Mucosa of descending colon (tissue), 3 donors: ENCODE data around the gene RAB11FIP4. TPM values are rescaled to one million over a fixed set of nuclear protein-coding genes. Genes with fewer than 3 reads are reported as not detected.

Experiments
- ATAC-seq: fragments of 200-7000 bp; cut with Tn5 transposase; one replicate; pipeline ENCODE4 v1.9.1; 2020; ENCODE audit warnings: mild to moderate bottlenecking, moderate library complexity
- DNase-seq, 3 donors: peaks; one replicate each; pipeline ENCODE4 v3.0.0-alpha.2; 2020
- H3K36me3 ChIP-seq: fragments of 200-600 bp; one replicate; pipeline ENCODE4 v1.8.0; 2021; ENCODE audit warnings: low read depth, mild to moderate bottlenecking
- H3K4me1 ChIP-seq: fragments of 200-600 bp; one replicate; pipeline ENCODE4 v1.8.0; 2021; ENCODE audit warnings: low read depth, mild to moderate bottlenecking
- H3K4me3 ChIP-seq: fragments of 200-600 bp; one replicate; pipeline ENCODE4 v1.8.0; 2021; ENCODE audit warnings: mild to moderate bottlenecking
- H3K9me3 ChIP-seq: fragments of 200-600 bp; one replicate; pipeline ENCODE4 v1.8.0; 2021; ENCODE audit warnings: mild to moderate bottlenecking
- intact Hi-C, 2 donors: fragments of 100-400 bp; cut with DNase I in 1 of 2; cut with micrococcal nuclease in 1 of 2; formaldehyde crosslinking; loops; one replicate each; pipeline versions ENCODE4 v1.11.0 to v1.11.1; 2022; cut with DNase I, micrococcal nuclease
- total RNA-seq, 3 donors: library from RNA; stranded (reverse); fragmentation: NEBNext Ultra II Directional in 2 of 3; extraction: Animal tissue kit (Norgen Biotek cat#: 25700) in 2 of 3; gene quantifications; one replicate each; pipeline versions ENCODE4 v1.2.1 to v1.2.4, GENCODE V29; 2021 to 2023
- TF ChIP-seq, protein P1 (sequence below): fragments of 200-600 bp; IDR thresholded peaks from one replicate; pipeline ENCODE4 v1.8.0; 2022; ENCODE audit warnings: antibody characterized with exemption, mild to moderate bottlenecking
- donor health status: DM: no; HTN: no; CAD: no; lungs with moderate emphysema.
- donor health status: DM: no; HTN: no; CAD: no.
- donor health status: DM: no; HTN: yes; CAD: no.

RAB11FIP4 gene
- total RNA-seq, 3 donors from 2014 or later, result 24.5 to 49.9 (median 40.7) TPM

GRCh38 chr17:31565652-31566051, 174.2 kb downstream of the RAB11FIP4 start:
- H3K36me3 ChIP-seq, result no peaks in the 10 kb centered on the region
- H3K4me1 ChIP-seq, result peaks cover 17% of the 10 kb centered on the region
- H3K9me3 ChIP-seq, result no peaks in the 10 kb centered on the region
- ATAC-seq (no peak), DNase-seq (no peak)
- no peak overlapping the region for H3K4me3 ChIP-seq
- TF ChIP-seq, protein P1, sequence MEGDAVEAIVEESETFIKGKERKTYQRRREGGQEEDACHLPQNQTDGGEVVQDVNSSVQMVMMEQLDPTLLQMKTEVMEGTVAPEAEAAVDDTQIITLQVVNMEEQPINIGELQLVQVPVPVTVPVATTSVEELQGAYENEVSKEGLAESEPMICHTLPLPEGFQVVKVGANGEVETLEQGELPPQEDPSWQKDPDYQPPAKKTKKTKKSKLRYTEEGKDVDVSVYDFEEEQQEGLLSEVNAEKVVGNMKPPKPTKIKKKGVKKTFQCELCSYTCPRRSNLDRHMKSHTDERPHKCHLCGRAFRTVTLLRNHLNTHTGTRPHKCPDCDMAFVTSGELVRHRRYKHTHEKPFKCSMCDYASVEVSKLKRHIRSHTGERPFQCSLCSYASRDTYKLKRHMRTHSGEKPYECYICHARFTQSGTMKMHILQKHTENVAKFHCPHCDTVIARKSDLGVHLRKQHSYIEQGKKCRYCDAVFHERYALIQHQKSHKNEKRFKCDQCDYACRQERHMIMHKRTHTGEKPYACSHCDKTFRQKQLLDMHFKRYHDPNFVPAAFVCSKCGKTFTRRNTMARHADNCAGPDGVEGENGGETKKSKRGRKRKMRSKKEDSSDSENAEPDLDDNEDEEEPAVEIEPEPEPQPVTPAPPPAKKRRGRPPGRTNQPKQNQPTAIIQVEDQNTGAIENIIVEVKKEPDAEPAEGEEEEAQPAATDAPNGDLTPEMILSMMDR, result no peak
- intact Hi-C loops, result no loop called here

DNA sequence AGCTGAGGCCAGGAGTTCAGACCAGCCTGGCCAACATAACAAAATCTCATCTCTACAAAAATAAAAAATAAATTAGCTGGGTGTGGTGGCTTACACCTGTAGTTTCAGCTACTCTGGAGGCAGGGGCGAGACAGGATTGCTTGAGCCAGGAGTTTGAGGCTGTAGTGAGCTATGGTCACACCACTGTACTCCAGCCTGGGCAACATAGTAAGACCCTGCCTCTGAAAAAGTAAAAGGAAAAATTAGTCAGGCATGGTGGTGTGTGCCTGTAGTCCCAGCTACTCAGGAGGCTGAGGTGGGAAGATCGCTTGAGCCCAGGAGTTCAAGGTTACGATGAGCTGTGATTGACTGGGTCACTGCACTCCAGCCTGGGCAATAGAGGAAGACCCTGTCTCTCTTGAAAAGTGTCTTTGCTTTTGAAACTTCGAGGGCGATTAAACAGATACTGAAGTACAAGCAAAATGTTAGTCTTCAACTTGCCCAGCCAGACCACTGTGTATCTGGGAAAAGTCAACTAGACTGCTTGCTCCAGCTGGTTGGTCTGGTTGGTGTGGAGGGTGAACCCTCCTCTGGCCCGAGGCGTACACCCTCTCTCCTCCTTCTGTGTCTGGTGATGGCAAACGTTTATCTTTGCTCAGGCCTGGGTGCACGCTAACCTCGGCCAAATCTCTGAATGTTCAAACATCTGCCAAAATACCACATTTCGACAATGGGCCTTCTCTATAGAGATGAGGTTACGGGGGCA, 174.9 kb downstream of the RAB11FIP4 start:
- DNase-seq (no peak), ATAC-seq (no peak)
- Histone ChIP-seq H3K9me3 (no peaks in the 10 kb centered on the region), H3K36me3 (no peaks in the 10 kb centered on the region), H3K4me3 (no peak overlapping the region), H3K4me1 (peaks cover 9% of the 10 kb centered on the region)
- TF ChIP-seq, protein P1, result no peak
- intact Hi-C loops, result no loop called here

DNA sequence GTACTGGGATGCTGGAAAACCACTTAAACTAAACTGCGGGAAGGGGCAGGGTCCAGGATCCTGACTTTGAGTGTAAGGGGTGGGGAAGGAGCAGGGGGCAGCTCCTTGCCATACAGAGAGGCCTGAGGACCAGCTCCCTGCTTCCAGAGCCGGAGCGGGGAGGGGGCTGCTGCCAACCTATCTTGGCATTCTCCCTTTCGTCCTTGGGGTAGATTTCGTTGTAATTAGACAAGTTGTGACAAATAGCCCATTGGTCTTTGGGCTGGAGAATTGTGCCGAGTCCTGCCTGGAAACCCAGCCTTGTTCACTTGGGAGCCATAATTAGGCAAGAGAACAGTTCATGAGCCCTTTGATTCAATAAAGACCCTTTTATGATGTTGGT, 175.5 kb downstream of the RAB11FIP4 start:
- intact Hi-C loops, result no loop called here
- no peaks in the 10 kb centered on the region for H3K36me3 ChIP-seq
- H3K4me3 ChIP-seq, result no peak overlapping the region
- no peaks in the 10 kb centered on the region for H3K9me3 ChIP-seq
- TF ChIP-seq, protein P1, result no peak
- H3K4me1 ChIP-seq, result peaks cover 6% of the 10 kb centered on the region
- ATAC-seq (no peak), DNase-seq (no peak)

DNA sequence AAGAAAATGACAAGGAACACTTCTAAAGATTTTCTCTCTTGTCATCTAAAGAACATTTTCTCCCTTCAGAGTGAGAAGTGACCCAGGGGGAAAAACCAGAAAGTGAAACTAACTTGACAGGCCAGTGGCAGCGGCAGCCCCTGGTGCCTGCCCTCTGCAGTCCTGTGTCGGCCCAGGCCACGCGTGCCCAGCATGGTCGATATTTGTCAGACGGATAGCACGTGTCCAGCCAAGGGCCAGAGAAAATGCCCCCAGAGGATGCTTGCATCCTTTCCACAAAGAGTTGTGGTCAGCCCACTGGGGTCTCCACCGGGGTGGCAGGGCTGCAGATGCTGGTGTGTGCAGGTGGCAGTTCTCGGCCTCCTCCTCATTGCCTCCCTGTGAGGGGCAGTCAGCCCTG, 176.6 kb downstream of the RAB11FIP4 start:
- peak; percentile 28 for ATAC-seq

GRCh38 chr17:31568539-31568938, 177.1 kb downstream of the RAB11FIP4 start:
- Histone ChIP-seq H3K9me3 (no peaks in the 10 kb centered on the region), H3K36me3 (no peaks in the 10 kb centered on the region), H3K4me3 (no peak overlapping the region), H3K4me1 (no peaks in the 10 kb centered on the region)
- DNase-seq (no peak), ATAC-seq (no peak)
- intact Hi-C loops, result no loop called here
- TF ChIP-seq, protein P1, result no peak

More for the DNA sequence above, 176.6 kb downstream of the RAB11FIP4 start:
- intact Hi-C loops, result no loop called here
- Histone ChIP-seq H3K9me3 (no peaks in the 10 kb centered on the region), H3K4me3 (no peak overlapping the region), H3K4me1 (no peaks in the 10 kb centered on the region), H3K36me3 (no peaks in the 10 kb centered on the region)
- DNase-seq, result no peak
- TF ChIP-seq, protein P1, result no peak
